Panc1 (cell line): ENCODE results near the gene PCDHGA5.

Source experiments
- CTCF ChIP-seq: fragments of 450-650 bp; IDR thresholded peaks from 2 replicates; pipeline ENCODE4 v1.5.1; 2017; ENCODE audit warnings: mild to moderate bottlenecking
- POLR2AphosphoS5 ChIP-seq: IDR thresholded peaks from 2 replicates; pipeline ENCODE4 v1.6.1; 2012; ENCODE audit warnings: mild to moderate bottlenecking, low read depth, low read length, moderate library complexity
- REST ChIP-seq, 2 experiments: IDR thresholded peaks; 2 replicates each; pipeline ENCODE4 v1.6.1; 2011 to 2012; ENCODE audit warnings: low read depth in 2 of 2, control low read depth in 1 of 2, low read length in 1 of 2, mild to moderate bottlenecking in 1 of 2, moderate library complexity in 1 of 2; ENCODE audit not compliant: insufficient read depth in 1 of 2
- SIN3A ChIP-seq: IDR thresholded peaks from 2 replicates; pipeline ENCODE4 v1.6.1; 2012; ENCODE audit warnings: low read depth, mild to moderate bottlenecking, low read length, moderate library complexity, borderline replicate concordance; ENCODE audit not compliant: insufficient read depth
- TCF7L2 ChIP-seq: IDR thresholded peaks from 2 replicates; pipeline ENCODE4 v1.6.1; 2011; ENCODE audit warnings: mild to moderate bottlenecking, low read depth, low read length, inconsistent platforms

GRCh38 chr5:141393267-141393666, 29.3 kb downstream of the PCDHGA5 start:
- TF ChIP-seq CTCF (no peak), POLR2AphosphoS5 (no peak), SIN3A (no peak), REST (IDR thresholded peaks at IDR 0.05; ENCODE audit: insufficient read depth in 1 of 2, low read depth in 2 of 2, low read length in 1 of 2) (no peak), TCF7L2 (no peak)
